Transverse colon (tissue), 3 donors: ENCODE measurements around the gene SDR42E2.

Experiments
- CTCF ChIP-seq, 5 experiments: fragments of 200-600 bp in 3 of 5; fragments of 450-650 bp in 2 of 5; sonication (generic) in 3 of 5; IDR thresholded peaks; 1 replicate in 2 of 5; 2 replicates in 3 of 5; pipeline ENCODE4 v1.5.1; 2016 to 2017; ENCODE audit warnings: antibody characterized with exemption in 5 of 5, inconsistent platforms in 3 of 5, mild to moderate bottlenecking in 2 of 5, moderate library complexity in 1 of 5
- POLR2A ChIP-seq: fragments of 450-650 bp; IDR thresholded peaks from one replicate; pipeline ENCODE4 v1.6.1; 2016; ENCODE audit warnings: antibody characterized with exemption, mild to moderate bottlenecking, moderate library complexity

GRCh38 chr16:22177968-22178930 lies 15.9 kb downstream of the SDR42E2 start:
- TF ChIP-seq CTCF (IDR thresholded peaks at IDR 0.05) (no peak), POLR2A (no peak)
